ENCODE measurements around the gene DHDDS. TPM values are rescaled to one million over a fixed set of nuclear protein-coding genes. Genes with fewer than 3 reads are reported as not detected.

Gene DHDDS
- total RNA-seq, 4 donors from 2014 or later, result 54.5 to 76.6 (median 62.1) TPM

DNA sequence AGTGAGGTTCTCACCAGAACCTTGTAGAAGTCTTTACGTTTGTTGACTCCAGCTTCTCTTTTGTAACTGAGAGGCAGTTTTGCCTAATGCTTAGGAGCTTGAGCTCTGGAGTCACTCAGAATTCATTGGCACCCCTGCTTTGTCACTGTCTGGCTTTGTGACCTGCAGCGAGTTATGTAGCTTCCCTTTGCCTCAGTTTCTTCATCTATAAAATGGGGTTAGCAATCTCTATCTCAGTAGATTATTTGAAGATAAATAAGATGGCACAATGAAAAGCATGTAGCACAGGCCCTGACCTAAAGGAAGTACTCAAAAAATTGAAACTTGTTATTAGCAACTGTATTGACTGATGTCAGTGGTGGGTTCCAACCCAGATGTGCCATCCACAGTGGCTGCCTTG is 8.1 kb downstream of the DHDDS start:
- no peak for DNase-seq
- Histone ChIP-seq H3K36me3 (peaks cover 0 to 97% (median 3%) of the 10 kb centered on the region in 3 donors), H3K27ac (no peak overlapping the region), H3K4me3 (no peak overlapping the region), H3K4me1 (no peaks in the 10 kb centered on the region), H3K9me3 (no peaks in the 10 kb centered on the region), H3K27me3 (no peaks in the 10 kb centered on the region)
- TF ChIP-seq, protein P1, sequence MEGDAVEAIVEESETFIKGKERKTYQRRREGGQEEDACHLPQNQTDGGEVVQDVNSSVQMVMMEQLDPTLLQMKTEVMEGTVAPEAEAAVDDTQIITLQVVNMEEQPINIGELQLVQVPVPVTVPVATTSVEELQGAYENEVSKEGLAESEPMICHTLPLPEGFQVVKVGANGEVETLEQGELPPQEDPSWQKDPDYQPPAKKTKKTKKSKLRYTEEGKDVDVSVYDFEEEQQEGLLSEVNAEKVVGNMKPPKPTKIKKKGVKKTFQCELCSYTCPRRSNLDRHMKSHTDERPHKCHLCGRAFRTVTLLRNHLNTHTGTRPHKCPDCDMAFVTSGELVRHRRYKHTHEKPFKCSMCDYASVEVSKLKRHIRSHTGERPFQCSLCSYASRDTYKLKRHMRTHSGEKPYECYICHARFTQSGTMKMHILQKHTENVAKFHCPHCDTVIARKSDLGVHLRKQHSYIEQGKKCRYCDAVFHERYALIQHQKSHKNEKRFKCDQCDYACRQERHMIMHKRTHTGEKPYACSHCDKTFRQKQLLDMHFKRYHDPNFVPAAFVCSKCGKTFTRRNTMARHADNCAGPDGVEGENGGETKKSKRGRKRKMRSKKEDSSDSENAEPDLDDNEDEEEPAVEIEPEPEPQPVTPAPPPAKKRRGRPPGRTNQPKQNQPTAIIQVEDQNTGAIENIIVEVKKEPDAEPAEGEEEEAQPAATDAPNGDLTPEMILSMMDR (IDR thresholded peaks at IDR 0.05), result no peak
- TF ChIP-seq POLR2A (IDR thresholded peaks at IDR 0.05), result no peak

DNA sequence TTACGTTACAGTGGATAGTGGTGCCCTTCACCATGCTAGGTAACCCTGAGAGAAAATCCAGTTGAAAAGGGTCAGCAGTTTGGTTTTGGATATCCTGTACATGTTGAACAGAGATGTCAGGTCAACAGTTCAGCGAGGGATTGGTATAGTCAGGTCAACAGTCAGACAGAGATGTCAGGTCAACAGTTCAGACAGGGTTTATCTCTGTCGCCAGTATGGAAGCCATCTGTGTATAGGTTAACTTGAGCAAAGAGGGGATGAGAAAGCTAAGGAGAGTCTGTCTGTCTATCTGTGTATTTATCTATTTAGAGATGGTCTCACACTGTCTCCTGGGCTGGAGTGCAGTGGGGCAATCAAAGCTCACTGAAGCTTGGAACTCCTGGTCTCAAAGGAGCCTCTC is 17.7 kb downstream of the DHDDS start:
- DNase-seq, result no peak
- Histone ChIP-seq H3K27me3 (no peaks in the 10 kb centered on the region), H3K36me3 (peaks cover 0 to 90% (median 0%) of the 10 kb centered on the region in 3 donors), H3K9me3 (no peaks in the 10 kb centered on the region), H3K27ac (no peak overlapping the region), H3K4me1 (no peaks in the 10 kb centered on the region), H3K4me3 (no peak overlapping the region)
- TF ChIP-seq, protein P1 (IDR thresholded peaks at IDR 0.05), result no peak
- TF ChIP-seq POLR2A (IDR thresholded peaks at IDR 0.05), result no peak

DNA sequence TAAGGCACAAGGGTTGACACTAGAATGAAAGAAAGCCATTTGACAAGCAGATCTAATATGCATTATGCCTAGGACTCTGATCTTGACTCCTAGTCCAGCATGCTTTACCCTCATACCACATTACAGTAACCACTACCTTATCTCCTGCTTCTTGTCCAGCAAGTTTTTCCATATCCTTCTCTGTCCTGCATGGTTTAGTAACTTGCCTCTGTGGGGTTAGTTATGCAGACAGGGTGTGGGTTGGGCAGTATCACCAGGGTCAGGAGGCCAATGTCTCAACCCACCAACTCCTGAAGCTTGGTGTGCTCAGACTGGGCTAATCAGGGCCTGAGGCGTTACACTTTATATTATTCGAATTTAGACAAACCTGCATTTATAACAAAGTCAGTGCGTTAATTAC is 18.8 kb downstream of the DHDDS start:
- H3K27me3 ChIP-seq, result no peaks in the 10 kb centered on the region
- peaks cover 0 to 88% (median 0%) of the 10 kb centered on the region in 3 donors for H3K36me3 ChIP-seq
- H3K4me3 ChIP-seq, result no peak overlapping the region
- H3K9me3 ChIP-seq, result no peaks in the 10 kb centered on the region
- H3K27ac ChIP-seq, result no peak overlapping the region
- no peaks in the 10 kb centered on the region for H3K4me1 ChIP-seq
- DNase-seq, result no peak
- TF ChIP-seq, protein P1 (IDR thresholded peaks at IDR 0.05), result no peak
- TF ChIP-seq POLR2A (IDR thresholded peaks at IDR 0.05), result no peak

DNA sequence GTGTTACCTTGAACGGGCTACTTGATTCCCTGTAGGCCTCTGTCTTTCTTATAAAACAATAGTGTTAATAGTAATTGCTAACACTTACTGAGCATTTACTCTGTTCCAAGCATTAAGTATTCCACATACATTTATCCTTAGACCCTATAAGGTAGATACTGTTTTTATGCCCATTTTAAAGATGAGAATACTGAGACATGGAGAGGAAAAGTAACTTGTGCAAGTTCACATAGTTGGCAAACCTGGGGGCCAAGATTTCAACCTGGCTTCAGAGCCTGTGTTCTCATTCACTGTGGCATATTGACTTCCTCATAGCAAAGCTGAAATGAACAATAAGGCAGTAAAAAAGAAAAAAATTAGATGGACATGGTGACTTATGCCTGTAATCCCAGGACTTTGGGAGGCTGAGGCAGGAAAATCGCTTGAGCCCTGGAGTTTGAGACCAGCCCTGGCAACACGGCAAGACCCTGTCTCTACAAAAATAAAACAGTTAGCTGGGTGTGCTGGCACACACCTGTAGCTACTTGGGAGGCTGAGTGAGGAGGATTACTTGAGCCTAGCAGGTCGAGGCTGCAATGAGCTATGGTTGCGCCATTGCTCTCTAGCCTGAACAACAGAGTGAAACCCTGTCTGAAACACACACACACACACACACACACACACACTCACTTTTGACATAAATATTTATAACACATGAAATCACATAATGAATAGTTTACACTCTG is 20.5 kb downstream of the DHDDS start:
- no peaks in the 10 kb centered on the region for H3K4me1 ChIP-seq
- H3K9me3 ChIP-seq, result no peaks in the 10 kb centered on the region
- TF ChIP-seq, protein P1 (IDR thresholded peaks at IDR 0.05), result no peak
- TF ChIP-seq POLR2A (IDR thresholded peaks at IDR 0.05), result no peak
- no peak overlapping the region for H3K27ac ChIP-seq
- H3K36me3 ChIP-seq, result peaks cover 0 to 82% (median 0%) of the 10 kb centered on the region in 3 donors
- DNase-seq, result no peak
- no peak overlapping the region for H3K4me3 ChIP-seq
- H3K27me3 ChIP-seq, result no peaks in the 10 kb centered on the region

DNA sequence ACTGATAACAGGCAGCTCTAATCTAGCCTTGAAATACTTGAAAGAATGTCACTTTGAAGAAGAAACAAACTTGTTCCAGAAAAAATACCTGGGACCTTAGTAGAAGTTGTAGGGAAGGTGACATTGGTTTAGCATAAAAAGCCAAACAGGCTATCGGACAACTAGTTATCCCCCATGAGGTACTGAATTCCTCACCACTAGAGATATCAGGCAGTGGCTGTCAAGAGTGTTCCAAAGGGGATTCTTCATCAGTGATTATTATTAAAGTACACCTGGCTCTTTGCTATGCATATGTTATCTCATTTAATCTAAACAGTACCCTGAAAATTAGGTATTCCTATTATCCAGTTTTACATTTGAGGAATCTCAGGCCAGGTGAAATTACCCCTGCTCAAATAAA is 27.0 kb downstream of the DHDDS start:
- no peaks in the 10 kb centered on the region for H3K27me3 ChIP-seq
- H3K27ac ChIP-seq, result no peak overlapping the region
- DNase-seq, result no peak
- TF ChIP-seq, protein P1 (IDR thresholded peaks at IDR 0.05), result no peak
- no peak for TF ChIP-seq POLR2A (IDR thresholded peaks at IDR 0.05)
- peaks cover 0 to 79% (median 0%) of the 10 kb centered on the region in 3 donors for H3K36me3 ChIP-seq
- no peak overlapping the region for H3K4me3 ChIP-seq
- no peaks in the 10 kb centered on the region for H3K9me3 ChIP-seq
- H3K4me1 ChIP-seq, result no peaks in the 10 kb centered on the region

Data from Peyer's patch (tissue), 4 donors.